Neural cell (in vitro differentiated cells): Measurements from ENCODE around the gene A1BG. TPM values are rescaled to one million over a fixed set of nuclear protein-coding genes. Genes with fewer than 3 reads are reported as not detected.

Experiments
- H2AFZ ChIP-seq: fragments of 200-600, 300-800 bp; sonication (generic), shearing (Covaris generic); 2 replicates; pipeline ENCODE4 v1.6.0; 2014; ENCODE audit warnings: low read depth, mild to moderate bottlenecking, antibody characterized with exemption, low read length, moderate library complexity
- H3F3A ChIP-seq: fragments of 200-600 bp; shearing (Covaris generic); 2 replicates; pipeline ENCODE4 v1.6.1; 2016; ENCODE audit warnings: mild to moderate bottlenecking, moderate library complexity, mixed read lengths, antibody characterized with exemption, low read length; ENCODE audit not compliant: insufficient read depth, poor library complexity, severe bottlenecking
- H3K27ac ChIP-seq: fragments of 200-600, 300-800 bp; sonication (generic), shearing (Covaris generic); 2 replicates; pipeline ENCODE4 v1.5.1; 2014; ENCODE audit warnings: mild to moderate bottlenecking, low read length, moderate library complexity
- H3K27me3 ChIP-seq: fragments of 300-800, 200-600 bp; sonication (generic), shearing (Covaris generic); 2 replicates; pipeline ENCODE4 v1.6.0; 2014; ENCODE audit warnings: mild to moderate bottlenecking, low read depth, low read length, moderate library complexity; ENCODE audit not compliant: insufficient read depth
- H3K36me3 ChIP-seq: fragments of 300-800, 200-600 bp; sonication (generic), shearing (Covaris generic); 2 replicates; pipeline ENCODE4 v1.5.1; 2014; ENCODE audit warnings: mild to moderate bottlenecking, antibody characterized with exemption, low read length, moderate library complexity; ENCODE audit not compliant: insufficient read depth
- H3K4me2 ChIP-seq: fragments of 300-800, 200-600 bp; sonication (generic), shearing (Covaris generic); 2 replicates; pipeline ENCODE4 v1.6.0; 2014; ENCODE audit warnings: mild to moderate bottlenecking, low read length
- H3K4me3 ChIP-seq: fragments of 300-800, 200-600 bp; sonication (generic), shearing (Covaris generic); 2 replicates; pipeline ENCODE4 v1.5.1; 2014; ENCODE audit warnings: mild to moderate bottlenecking, low read length, moderate library complexity
- H3K79me2 ChIP-seq: fragments of 200-600 bp; shearing (Covaris generic); replicated peaks from 2 replicates; pipeline ENCODE4 v1.6.0; 2014; ENCODE audit warnings: mild to moderate bottlenecking, low read length, moderate library complexity; ENCODE audit not compliant: insufficient read depth
- H3K9ac ChIP-seq: fragments of 300-800, 200-600 bp; sonication (generic), shearing (Covaris generic); 2 replicates; pipeline ENCODE4 v1.6.1; 2016; ENCODE audit warnings: mild to moderate bottlenecking, low read length, mixed read lengths
- H3K9me2 ChIP-seq: fragments of 200-600 bp; shearing (Covaris generic); 2 replicates; pipeline ENCODE4 v1.6.1; 2016; ENCODE audit warnings: mild to moderate bottlenecking, low read length, mixed read lengths; ENCODE audit not compliant: insufficient read depth
- H3K9me3 ChIP-seq: fragments of 200-600, 300-800 bp; sonication (generic), shearing (Covaris generic); 2 replicates; pipeline ENCODE4 v1.6.1; 2016; ENCODE audit warnings: mild to moderate bottlenecking, mixed run types, low read length, moderate library complexity, mixed read lengths
- H4K20me1 ChIP-seq: fragments of 200-600 bp; shearing (Covaris generic); 2 replicates; pipeline ENCODE4 v1.6.1; 2016; ENCODE audit warnings: mild to moderate bottlenecking, mixed run types; ENCODE audit not compliant: insufficient read depth
- EP300 ChIP-seq: fragments of 450-650 bp; conservative IDR thresholded peaks from 2 replicates; pipeline ENCODE4 v1.6.1; 2014; ENCODE audit warnings: antibody characterized with exemption, mild to moderate bottlenecking, moderate library complexity; ENCODE audit not compliant: poor library complexity, severe bottlenecking
- EZH2 ChIP-seq: fragments of 200-600, 300-800 bp; shearing (Covaris generic), sonication (generic); IDR thresholded peaks from 2 replicates; pipeline ENCODE4 v1.6.1; 2014; ENCODE audit warnings: antibody characterized with exemption, low read length, borderline replicate concordance, mild to moderate bottlenecking; ENCODE audit not compliant: insufficient read depth, poor library complexity, severe bottlenecking
- MXI1 ChIP-seq: fragments of 450-650 bp; conservative IDR thresholded peaks from 2 replicates; pipeline ENCODE4 v1.6.1; 2014; ENCODE audit warnings: antibody characterized with exemption, mild to moderate bottlenecking; ENCODE audit not compliant: poor library complexity, severe bottlenecking
- POLR2AphosphoS5 ChIP-seq: IDR thresholded peaks from 2 replicates; pipeline ENCODE4 v1.6.1; 2012
- RAD21 ChIP-seq: fragments of 450-650 bp; conservative IDR thresholded peaks from 2 replicates; pipeline ENCODE4 v1.6.1; 2014; ENCODE audit warnings: antibody characterized with exemption, mild to moderate bottlenecking, moderate library complexity
- SMC3 ChIP-seq: fragments of 450-650 bp; conservative IDR thresholded peaks from 2 replicates; pipeline ENCODE4 v1.6.1; 2014; ENCODE audit warnings: antibody characterized with exemption, mild to moderate bottlenecking, moderate library complexity; ENCODE audit not compliant: poor library complexity
- TAF1 ChIP-seq: IDR thresholded peaks from 2 replicates; pipeline ENCODE4 v1.6.1; 2012; ENCODE audit warnings: low read depth
- polyA plus RNA-seq: library from polyadenylated mRNA; depleted of rRNA; stranded (reverse); fragments of >200 nt; gene quantifications from 2 replicates; pipeline ENCODE4 v1.2.3, GENCODE V29; 2014
- TF ChIP-seq, protein P1 (sequence below): IDR thresholded peaks from 2 replicates; pipeline ENCODE4 v1.6.1; 2012; ENCODE audit warnings: borderline replicate concordance
- TF ChIP-seq, protein P2 (sequence below): fragments of 450-650 bp; IDR thresholded peaks from 2 replicates; pipeline ENCODE4 v1.5.1; 2014; ENCODE audit warnings: antibody characterized with exemption, mild to moderate bottlenecking, moderate library complexity; ENCODE audit not compliant: poor library complexity, severe bottlenecking

A1BG gene
- polyA plus RNA-seq, 1 donor from 2014 or later, result 40.0 TPM

GRCh38 chr19:58381460-58382212, 28.3 kb upstream of the A1BG start:
- H3F3A ChIP-seq, result peaks cover 4% of the 10 kb centered on the region
- no peaks in the 10 kb centered on the region for H3K9me3 ChIP-seq
- H3K4me2 ChIP-seq, result peak overlapping the region; percentile 16
- H3K27me3 ChIP-seq, result no peaks in the 10 kb centered on the region
- H3K9ac ChIP-seq, result peak overlapping the region; percentile 89
- H2AFZ ChIP-seq, result no peak overlapping the region
- peak overlapping the region; percentile 78 for H3K4me3 ChIP-seq
- no peaks in the 10 kb centered on the region for H4K20me1 ChIP-seq
- TF ChIP-seq EZH2, result no peak
- TF ChIP-seq, protein P1, sequence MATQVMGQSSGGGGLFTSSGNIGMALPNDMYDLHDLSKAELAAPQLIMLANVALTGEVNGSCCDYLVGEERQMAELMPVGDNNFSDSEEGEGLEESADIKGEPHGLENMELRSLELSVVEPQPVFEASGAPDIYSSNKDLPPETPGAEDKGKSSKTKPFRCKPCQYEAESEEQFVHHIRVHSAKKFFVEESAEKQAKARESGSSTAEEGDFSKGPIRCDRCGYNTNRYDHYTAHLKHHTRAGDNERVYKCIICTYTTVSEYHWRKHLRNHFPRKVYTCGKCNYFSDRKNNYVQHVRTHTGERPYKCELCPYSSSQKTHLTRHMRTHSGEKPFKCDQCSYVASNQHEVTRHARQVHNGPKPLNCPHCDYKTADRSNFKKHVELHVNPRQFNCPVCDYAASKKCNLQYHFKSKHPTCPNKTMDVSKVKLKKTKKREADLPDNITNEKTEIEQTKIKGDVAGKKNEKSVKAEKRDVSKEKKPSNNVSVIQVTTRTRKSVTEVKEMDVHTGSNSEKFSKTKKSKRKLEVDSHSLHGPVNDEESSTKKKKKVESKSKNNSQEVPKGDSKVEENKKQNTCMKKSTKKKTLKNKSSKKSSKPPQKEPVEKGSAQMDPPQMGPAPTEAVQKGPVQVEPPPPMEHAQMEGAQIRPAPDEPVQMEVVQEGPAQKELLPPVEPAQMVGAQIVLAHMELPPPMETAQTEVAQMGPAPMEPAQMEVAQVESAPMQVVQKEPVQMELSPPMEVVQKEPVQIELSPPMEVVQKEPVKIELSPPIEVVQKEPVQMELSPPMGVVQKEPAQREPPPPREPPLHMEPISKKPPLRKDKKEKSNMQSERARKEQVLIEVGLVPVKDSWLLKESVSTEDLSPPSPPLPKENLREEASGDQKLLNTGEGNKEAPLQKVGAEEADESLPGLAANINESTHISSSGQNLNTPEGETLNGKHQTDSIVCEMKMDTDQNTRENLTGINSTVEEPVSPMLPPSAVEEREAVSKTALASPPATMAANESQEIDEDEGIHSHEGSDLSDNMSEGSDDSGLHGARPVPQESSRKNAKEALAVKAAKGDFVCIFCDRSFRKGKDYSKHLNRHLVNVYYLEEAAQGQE, result no peak
- no peak for TF ChIP-seq RAD21
- TF ChIP-seq MXI1, result no peak
- H3K27ac ChIP-seq, result peak overlapping the region; percentile 93
- H3K79me2 ChIP-seq, result no peaks in the 10 kb centered on the region
- no peaks in the 10 kb centered on the region for H3K9me2 ChIP-seq
- no peaks in the 10 kb centered on the region for H3K36me3 ChIP-seq

DNA sequence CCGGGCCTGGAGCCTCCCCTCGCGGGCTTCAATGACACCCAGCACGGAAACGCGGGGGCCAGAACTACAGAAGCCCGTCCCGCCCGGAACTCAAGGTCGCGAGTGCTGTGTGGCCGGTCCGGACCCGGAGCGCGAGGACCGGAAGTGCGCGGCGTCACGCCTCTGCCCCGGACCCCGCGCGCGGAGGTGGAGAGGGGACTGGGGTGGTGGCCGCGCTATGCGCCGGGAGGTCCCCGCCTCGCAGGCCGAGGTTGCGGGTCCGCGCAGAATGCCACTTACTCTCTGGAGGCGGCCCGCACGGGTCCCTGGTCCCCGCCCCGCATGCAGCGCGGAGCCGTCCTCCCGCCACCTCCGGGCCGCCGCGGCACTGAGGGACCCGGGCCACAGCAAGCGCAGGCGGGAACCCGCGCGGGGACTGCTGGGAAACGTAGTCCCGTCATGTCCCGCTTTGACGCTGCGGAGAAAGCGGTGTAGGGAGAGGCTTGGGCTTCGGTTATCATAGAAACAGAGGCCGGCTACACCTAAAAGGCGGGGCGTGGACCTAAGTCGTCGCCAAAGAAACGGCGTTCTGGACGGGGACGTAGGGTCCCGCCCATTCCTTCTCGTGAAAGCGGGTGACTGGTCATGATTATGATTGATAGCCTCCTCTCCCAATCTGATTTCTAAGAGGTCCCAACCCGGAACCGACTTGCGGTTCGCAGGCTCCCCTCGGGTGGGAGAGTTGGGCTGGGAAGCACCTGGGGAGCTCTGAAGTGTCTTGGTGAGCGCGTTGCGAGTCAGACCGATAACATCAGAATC, 27.6 kb upstream of the A1BG start, which contains the start of gene ZNF837:
TSS of gene ZNF837 (minus strand) at position 369 of the 798 bp plus-strand sequence. CDS start 11,698 bp downstream, outside the sequence.
- H3K36me3 ChIP-seq, result no peaks in the 10 kb centered on the region

More for the DNA sequence above, 27.6 kb upstream of the A1BG start, which contains the start of gene ZNF837:
- H4K20me1 ChIP-seq, result no peaks in the 10 kb centered on the region
- peak within 1 kb of the TSS; percentile 95 for H3K4me2 ChIP-seq
- peak within 1 kb of the TSS; percentile 85 for H2AFZ ChIP-seq
- peak within 1 kb of the TSS; percentile 89 for H3K9ac ChIP-seq
- no peaks in the 10 kb centered on the region for H3K9me3 ChIP-seq
- peaks cover under 1% of the 10 kb centered on the region for H3F3A ChIP-seq
- TF ChIP-seq SMC3, result peak; percentile 58
- TF ChIP-seq, protein P2, sequence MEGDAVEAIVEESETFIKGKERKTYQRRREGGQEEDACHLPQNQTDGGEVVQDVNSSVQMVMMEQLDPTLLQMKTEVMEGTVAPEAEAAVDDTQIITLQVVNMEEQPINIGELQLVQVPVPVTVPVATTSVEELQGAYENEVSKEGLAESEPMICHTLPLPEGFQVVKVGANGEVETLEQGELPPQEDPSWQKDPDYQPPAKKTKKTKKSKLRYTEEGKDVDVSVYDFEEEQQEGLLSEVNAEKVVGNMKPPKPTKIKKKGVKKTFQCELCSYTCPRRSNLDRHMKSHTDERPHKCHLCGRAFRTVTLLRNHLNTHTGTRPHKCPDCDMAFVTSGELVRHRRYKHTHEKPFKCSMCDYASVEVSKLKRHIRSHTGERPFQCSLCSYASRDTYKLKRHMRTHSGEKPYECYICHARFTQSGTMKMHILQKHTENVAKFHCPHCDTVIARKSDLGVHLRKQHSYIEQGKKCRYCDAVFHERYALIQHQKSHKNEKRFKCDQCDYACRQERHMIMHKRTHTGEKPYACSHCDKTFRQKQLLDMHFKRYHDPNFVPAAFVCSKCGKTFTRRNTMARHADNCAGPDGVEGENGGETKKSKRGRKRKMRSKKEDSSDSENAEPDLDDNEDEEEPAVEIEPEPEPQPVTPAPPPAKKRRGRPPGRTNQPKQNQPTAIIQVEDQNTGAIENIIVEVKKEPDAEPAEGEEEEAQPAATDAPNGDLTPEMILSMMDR, result peak; percentile 30
- TF ChIP-seq EZH2, result no peak
- TF ChIP-seq POLR2AphosphoS5, result peak; percentile 88
- TF ChIP-seq RAD21, result peak; percentile 34
- TF ChIP-seq EP300, result peak; percentile 73
- TF ChIP-seq MXI1, result peak; percentile 95
- TF ChIP-seq, protein P1, result peak; percentile 62
- no peak for TF ChIP-seq TAF1
- no peaks in the 10 kb centered on the region for H3K79me2 ChIP-seq
- H3K27me3 ChIP-seq, result no peaks in the 10 kb centered on the region
- H3K4me3 ChIP-seq, result peak within 1 kb of the TSS; percentile 78
- peak within 1 kb of the TSS; percentile 93 for H3K27ac ChIP-seq
- H3K9me2 ChIP-seq, result no peaks in the 10 kb centered on the region
